ENCODE data around the gene PRTFDC1.
"Not testable (repeated sequence)": the region's sequence is repeated elsewhere in the genome, so short reads cannot be mapped to it uniquely, and the experiment has no call there.

Gene PRTFDC1

DNA sequence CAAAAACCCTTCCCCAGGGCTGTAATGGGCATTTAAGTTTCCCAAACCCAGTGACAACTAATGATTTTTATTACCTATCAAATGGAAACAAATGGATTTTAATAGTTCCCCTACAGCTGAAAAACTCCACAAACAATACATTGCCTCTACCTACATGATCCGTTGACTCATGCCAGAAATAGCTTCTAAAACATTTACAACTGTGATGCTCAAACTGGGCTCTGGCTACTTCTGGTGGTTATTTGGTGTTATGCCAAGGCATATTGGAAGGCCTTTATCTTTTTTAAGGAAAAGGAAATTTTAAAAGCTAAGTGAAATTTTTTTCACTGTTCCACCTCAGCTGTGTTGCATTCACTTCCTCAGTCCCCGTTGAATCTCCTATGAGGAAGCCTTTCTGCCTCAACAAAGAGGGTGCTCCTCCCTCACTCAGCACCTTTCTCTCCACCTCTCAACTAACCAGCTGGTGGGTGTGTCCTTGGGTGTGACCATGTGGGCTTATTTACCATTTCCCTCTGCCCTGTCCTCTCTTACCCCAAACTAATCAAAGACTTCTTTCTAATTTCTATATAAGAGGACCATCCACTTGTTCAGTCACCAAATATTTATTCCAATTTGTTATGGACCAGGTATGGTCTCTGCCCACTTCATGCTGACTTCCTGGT lies 82.9 kb downstream of the PRTFDC1 start:
- DNase-seq: no peak

DNA sequence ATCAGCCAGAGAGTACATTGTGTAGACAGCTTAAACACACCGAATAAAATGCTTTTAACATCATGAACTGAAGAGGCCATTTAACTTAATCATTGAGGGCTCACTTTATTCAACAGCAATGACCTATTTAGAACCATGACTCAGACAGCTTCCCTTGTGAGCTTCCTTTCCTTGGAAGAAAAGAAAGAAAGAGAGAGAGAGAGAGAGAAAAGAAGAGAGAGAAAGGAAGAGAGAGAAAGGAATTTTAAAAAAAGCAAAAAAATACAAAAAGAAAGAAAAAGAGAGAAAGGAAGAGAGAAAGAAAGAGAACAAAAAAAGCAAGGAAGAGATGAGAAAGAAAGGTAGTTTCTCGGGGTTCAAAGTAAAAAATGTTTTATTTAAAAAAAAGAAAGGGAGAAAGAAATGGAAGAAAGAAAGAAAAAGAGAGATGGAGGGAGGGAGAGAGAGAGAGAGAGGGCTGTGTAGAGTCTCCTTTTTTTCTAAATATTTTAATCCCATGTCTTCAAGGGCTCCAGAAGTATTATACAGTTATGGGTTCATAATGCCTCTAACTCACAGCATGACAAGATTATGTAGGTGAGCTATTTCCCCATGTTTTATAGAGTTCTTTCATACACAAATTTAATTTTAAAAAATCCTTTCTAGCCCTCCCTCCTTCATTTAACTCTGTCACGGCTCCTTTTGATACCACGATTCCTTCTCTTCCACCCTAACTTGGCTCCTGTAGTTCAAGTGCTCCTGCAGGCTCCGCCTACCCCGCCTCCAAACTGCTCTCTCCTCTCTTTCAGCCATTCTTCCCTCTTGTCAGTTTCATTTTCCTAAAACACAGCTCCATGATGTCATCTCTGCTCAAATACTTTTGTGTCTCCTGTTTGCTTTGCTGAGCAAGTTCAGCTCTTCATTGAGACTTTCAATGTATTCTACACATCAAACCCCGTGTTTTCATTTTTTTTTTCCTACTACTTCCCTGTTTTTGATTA lies 85.5 kb downstream of the PRTFDC1 start:
- peak; percentile 23 for DNase-seq

DNA sequence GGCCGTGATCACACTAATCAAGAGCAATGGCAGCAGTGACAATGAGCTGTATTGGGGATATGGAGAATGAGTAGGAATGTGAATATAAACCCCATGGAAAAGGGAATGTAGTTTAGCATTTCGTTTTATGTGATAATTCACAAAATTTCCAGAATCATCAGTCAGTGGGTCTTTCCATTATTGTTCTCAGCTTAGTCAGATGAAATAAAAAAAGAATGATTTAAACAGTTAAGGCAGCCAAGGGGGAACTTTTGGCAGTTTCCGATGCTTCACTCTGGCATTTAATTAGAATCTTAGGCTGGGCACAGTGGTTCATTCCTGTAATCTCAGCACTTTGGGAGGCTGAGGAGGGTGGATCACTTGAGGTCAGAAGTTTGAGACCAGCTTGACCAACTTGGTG lies 86.6 kb downstream of the PRTFDC1 start:
- DNase-seq: no peak

DNA sequence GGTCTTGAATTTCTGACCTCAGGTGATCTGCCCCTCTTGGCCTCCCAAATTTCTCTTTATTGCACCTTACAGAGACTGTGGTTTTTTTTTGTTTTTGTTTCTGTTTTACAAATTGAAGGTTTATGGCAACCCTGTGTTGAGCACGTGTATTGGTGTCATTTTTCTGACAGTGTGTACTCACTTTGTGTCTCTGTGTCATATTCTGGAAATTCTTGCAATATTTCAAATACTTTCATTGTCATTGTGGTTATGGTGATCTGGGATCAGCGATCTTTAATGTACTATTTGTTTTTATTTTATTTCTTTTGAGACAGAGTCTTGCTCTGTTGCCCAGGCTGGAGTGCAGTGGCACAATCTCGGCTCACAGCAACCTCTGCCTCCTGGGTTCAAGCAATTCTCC lies 89.8 kb downstream of the PRTFDC1 start:
- no peak for DNase-seq

DNA sequence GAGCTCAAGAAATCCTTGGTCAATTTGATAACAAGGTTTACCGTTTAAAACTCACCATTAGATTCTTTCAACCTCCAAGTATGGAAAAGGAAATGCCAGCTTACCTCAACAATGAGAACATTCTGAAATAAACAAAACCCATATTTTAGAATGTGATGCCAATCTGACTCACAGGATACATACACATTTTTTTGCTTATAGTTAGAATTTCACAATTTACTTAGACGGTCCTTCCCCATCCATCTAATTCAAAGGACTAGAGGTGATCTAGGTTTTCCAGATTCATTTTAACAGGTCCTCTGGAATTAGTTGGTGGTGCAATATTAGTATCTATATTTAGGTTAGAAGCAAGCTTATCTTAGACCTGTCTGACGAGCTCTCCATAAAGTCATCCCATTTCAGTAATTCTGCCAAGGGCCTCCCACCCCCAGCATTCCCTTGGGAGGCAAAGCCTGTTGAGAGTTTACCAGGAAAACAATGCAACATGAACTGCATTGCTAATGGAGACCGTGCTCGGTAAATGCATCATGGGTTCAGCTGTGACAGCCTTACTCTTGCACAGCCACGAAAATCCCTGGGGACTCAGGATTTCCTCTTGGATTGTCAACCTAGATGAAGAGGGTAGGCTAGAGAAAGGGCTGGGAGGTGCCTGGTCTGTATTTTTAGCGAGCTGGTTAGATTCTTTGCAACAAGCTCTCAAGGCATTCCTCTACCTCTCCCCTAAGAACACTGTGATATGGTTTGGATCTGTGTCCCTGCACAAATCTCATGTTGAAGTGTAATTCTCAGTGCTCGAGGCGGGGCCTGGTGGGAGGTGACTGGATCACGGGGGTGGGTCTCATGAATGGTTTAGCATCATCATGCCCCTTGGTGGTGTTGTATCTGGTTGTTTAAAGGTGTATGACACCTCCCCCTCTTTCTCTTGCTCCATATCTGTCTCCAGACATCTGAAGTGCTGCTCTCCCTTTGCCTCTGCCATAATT lies 93.8 kb downstream of the PRTFDC1 start:
- DNase-seq: no peak

DNA sequence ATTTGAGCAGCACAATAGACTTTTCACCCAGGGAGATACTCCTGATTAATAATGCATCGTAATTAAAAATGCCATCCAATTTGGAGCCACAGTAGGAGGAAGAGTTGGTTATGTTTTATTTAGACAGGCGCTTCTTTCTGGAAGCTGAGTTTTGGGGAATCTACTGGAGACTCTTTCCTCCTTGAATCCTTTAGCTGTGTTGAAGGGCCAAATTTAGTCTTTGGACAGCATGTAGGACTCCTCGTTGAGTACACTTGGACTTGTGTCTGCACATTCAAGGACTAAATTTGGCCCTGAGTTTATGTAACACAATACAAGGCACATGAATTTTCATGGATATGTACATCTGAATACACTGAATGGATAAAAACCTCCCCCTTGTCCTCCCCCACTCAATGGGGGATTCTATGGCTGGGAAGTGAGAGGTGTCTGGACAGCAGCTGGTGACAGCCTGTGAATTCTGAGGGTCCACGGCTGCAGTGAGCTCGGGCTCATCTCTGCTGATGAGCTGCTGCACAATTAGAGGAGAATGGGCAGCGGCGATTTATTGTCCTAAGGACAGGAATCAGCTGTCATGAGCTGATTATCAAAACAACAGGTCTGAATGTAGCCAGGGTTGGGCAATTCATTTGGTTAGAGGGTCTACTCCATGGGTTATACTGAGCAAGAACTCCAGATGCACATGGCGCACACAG lies 95.2 kb downstream of the PRTFDC1 start:
- no peak for DNase-seq

DNA sequence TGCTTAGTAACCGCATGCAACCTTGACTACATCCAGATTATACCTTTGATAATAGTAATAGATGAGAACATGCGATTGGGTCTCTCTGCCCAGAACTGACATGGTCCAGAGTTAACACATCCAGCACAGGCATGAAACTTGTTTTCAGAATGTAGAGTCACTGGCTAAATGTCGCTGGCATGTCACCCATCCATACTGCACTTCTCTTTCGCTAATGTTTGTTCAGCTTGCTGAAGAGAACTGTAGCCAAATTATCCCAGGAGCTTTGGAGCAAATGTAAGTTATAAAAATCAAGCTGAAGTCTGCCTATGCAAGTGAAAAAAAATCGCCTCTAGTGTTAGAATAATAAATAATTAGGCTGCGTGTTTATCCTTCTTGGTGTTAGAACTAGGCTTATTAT lies 98.2 kb downstream of the PRTFDC1 start:
- no peak for DNase-seq

DNA sequence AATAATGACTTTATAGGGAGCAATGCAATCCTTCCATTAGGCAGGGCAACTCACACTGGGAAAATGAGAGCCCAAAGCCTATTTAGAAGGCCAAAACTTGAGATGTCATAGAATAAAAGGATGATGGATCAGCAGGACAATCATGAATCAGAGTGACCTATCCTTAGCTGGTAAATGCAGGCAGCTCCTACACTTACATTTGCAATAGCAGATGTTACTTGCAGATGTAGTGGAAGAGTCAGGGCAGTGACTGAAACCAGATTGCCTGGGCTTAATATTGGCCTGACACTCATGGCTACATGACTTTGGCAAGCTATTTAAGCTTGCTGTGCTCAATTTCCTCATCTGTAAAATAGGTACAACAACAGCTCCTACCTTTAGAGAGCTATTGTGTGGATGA lies 98.7 kb downstream of the PRTFDC1 start:
- DNase-seq: no peak

DNA sequence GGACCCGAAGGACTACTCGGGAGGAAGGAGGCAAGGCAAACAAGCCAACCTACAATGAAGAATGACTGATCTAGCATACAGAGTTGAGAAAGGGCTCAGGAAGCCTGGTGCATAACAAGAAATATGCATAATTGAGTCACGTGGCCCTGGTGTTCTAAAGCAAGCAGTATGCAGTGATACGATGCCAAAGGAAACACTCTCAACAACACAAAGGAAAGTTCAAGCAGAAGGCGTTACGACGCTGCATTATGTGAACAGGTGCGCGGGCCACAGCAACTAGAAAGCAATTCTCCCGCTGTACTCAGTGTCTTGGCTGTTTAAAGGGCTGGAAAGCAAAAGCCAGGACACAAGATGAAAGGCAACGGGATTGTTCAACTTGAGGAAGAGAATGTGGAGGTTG lies 100.8 kb downstream of the PRTFDC1 start:
- DNase-seq: peak; percentile 76

DNA sequence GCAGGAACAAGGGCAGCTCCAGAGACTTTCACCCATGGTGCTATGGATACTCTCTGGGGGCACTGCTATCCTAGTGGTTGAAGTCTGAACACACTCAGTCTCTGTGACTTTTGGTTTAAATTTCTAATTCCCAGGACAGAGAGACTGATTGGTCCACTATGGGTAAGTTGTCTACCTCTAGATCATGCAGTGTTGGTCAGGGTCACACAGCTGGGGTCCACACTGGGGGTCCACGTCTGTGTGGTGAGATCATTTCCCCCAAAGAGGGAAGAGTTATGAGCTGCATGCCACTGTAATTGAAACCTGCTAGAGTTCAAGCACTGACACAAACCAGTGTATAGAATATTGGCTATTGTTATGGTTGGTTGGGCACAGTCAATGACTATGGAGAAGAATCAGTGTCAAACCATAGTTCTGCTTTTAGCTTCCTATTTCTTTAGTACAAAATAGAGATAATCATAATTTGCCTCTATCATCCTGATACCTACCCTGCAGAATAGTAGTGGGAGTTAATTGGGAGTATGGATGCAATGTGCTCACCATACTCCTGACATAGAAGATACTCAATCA lies 101.6 kb downstream of the PRTFDC1 start:
- no peak for DNase-seq

DNA sequence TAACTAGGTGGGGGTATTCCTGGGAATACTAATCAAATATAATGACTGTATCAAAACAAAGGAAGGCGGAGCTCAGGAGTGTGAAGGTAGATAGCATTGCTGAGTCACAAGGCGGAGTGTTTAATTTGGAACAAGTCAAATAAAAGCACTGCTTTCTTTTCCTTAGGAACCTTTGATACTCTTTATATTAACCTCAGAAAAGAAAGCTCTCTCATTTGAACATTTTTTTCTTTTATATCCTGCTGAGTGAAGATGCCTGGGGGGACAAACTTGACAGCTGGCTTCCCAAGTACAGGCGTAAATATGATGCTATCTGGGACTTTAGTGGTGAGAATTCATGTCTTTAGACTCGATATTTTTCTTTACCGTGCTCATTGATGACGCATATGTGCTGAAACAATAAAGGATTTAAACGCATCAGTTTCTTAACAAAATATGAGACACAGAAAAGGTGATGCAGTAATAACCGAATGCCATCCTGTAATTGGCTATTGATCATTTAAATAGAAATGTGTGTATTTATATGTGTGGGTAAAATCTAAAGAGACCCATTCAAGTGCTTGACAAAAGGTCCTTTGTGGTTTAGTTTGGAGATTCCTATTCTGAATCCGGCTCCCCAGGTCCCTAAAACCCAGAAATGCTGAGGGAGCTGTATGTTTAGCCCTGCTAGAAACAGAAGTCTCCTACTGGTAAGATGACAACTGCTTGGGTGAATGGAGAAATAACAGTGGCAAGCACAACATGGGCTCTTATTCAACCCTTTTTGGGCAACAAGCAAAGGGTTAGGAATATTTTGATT lies 102.7 kb downstream of the PRTFDC1 start:
- no peak for DNase-seq

DNA sequence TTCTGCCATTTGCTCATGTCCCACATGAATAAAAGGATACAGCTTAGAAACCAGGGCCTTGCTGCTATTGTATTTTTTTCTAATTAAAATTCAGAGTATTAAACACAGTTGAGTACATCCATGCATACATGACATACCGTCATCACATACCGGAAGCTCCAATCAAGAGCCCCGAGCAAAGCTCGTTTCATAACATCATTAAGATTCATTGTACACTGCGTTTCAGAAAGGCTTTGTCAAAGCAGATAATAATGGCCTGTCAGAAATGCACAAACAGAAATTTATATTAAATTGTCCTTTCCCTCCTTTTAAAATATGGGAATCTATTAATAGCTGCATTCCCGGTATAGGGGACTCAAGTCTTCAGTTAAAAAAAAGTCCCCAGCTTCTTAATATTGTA lies 103.4 kb downstream of the PRTFDC1 start:
- DNase-seq: no peak

DNA sequence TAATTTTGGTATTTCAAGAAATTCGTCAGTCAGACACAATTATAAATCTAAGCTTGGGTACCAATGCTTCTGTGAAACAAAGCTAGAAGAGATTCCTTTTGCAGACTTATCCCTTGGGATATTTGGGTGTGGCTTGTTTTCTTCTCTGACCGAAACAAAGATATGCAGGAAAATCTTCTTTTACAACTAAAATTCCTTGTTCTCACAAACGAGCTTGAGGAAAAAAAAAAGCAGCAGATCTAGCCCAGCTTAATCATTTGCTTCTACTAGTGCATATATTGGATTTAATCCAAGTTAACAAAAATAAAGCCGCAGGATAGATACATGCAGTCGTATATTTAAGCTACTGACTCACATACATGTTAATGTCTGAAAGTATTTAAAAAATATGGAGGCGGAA lies 104.2 kb downstream of the PRTFDC1 start:
- DNase-seq: no peak

DNA sequence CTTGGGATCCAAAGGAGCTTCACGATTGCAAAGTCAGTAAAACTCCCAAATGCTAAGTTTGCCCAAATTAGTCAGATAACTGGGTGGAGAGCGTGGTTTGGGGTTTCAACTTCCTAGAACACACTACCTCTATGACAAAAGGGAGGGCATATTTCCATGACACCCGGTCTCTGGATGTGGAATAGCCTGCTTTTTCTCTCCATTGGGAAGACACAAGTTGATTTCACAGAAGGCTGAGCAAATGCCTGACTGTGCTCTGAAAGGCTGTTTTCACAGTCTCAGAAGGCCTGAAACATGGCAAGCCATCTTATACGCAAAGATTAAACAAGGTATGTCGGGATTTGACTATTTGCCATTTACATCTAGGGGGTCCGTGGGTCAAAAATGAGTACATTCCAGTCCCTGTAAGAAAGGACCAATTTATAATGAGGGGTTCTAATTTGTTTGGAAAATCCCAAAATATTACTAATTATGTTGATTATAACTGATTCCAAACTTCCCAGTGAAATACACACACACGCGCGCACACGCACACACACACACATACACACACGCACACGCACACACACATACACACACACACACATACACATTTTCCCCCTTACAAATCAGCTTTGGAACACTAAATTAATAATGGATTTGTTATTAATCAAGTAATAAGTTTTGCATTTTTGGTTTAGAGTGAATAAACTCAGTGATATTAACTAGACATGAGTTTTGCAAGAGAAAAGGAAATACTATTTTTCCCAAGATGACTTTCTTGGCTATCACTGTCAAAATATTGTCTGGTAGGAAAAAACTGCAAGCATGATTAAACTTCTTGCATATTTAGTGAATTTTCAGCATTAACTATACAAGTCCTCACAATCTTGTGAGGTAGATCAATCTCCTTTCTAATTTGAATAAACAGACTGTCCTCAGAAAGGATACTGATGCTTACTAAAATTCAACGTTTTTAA lies 105.0 kb downstream of the PRTFDC1 start:
- no peak for DNase-seq

DNA sequence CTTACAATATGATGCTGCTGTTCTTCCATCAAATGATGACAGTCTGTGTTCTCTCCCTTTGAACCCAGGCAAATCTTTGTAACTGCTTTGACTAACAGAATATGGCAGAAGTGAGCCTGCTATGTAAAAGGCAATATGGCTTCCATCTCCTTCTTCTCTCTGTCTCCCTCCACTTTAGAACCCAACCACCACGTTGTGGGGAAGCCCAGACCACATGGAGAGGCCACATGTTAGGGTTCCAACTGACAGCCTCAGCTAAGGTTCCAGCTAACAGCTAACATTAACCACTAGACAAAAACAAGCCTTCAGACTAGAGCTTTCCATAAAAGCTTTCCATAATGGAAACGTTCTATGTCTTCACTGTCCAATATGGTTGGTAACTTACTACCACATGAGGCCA lies 107.7 kb downstream of the PRTFDC1 start:
- no peak for DNase-seq

DNA sequence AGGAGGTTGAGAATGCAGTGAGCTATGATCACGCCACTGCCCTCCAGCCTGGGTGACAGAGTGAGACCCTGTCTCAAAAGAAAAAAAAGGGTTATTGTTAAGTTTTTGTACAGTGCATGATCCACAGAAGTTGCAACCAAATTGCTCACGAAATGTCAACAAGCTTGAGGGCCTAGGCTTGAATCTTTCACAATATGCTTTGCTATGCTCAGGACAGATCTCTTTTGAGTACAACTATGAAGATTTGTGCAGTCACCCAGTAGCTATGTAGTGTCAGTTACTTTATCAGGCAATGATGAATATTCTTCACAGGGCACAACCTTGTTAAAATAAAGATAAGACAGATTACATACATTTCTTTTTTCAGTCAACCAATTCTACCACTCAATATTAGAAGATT lies 109.2 kb downstream of the PRTFDC1 start:
- no peak for DNase-seq

DNA sequence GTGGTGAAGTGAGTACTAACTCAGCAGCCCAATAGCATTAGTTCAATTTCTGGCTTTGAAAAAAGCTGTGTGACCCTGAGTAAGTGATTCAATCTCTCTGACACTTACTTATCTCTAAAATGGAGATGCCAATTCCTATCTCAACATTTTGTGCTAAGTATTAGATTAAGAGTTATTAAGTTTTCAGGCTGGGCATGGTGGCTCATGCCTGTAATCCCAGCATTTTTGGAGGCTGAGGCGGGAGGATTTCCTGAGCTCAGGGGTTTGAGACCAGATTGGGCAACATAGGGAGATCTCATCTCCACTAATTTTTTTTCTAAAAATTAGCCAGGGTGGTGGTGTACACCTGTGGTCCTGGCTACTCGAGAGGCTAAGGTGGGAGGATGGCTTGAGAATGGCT lies 109.5 kb downstream of the PRTFDC1 start:
- DNase-seq: no peak

DNA sequence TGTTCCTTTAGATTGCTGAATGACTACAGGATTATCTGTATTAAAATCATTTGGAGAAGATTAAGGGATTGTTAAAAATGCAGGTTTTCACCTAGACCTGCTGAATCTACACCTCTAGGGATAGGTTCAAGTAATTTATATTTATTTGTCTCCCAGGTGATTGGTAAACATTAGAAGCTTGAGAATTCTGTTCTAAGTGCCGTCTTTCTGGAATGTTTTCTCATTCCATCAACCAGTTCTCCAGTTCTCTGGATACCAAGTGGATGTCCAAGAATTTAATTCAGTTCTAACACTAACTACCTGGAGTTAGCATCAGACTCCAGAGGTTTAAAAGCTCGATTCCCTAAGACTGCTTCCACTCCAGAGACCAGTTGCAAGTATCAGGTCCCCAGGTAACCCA lies 110.9 kb downstream of the PRTFDC1 start:
- no peak for DNase-seq

DNA sequence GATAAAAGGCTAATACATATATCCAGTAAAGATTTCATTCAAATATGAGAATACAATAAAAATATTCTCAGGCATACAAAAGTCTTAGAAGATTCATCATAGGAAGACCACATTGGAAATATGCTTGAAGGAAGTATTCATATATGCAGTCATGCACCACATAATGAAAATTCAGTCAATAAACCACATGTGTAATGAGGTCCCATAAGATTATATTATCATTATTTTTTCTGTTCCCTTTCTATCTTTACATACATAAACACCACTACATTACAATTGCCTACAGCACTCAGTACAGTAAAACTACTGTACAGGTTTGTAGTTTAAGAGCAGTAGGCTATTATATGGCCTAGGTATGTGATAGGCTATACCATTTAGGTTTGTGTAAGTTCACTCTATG lies 111.6 kb downstream of the PRTFDC1 start:
- no peak for DNase-seq

DNA sequence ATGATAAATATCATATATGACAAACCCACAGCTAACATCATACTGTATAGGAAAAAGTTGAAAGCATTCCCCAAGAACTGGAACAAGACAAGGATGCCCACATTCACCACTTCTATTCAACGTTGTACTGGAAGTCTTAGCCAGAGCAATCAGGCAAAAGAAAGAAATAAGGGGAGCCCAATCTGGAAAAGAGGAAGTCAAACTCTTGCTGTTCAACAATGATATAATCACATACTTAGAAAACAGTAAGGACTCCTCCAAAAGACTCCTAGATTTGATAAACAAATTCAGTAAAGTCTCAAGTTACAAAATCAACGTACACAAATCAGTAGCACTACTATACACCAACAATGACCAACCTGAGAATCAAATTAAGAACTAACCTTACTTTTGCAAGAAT lies 114.6 kb downstream of the PRTFDC1 start:
- DNase-seq: not testable (repeated sequence)
